Neuronal stem cell (in vitro differentiated cells): ENCODE data around the gene ILK.
A peak's percentile ranks its signal among the peaks of the same experiment; 100 is the strongest.

Source experiments
- DNase-seq: peaks from one replicate; pipeline ENCODE4 v3.0.0-alpha.2; 2013; ENCODE audit warnings: low spot score
- H2AFZ ChIP-seq: one replicate; pipeline ENCODE4 v1.6.1; 2013; ENCODE audit warnings: mild to moderate bottlenecking, low read length, inconsistent platforms
- H2AK5ac ChIP-seq: 2 replicates; pipeline ENCODE4 v1.6.1; 2013; ENCODE audit warnings: low read depth, mild to moderate bottlenecking, inconsistent platforms, low read length, moderate library complexity, mixed read lengths
- H2BK120ac ChIP-seq: 2 replicates; pipeline ENCODE4 v1.6.1; 2013; ENCODE audit warnings: low read depth, mild to moderate bottlenecking, inconsistent platforms, low read length, moderate library complexity, mixed read lengths
- H2BK12ac ChIP-seq: one replicate; pipeline ENCODE4 v1.6.1; 2013; ENCODE audit warnings: low read length, inconsistent platforms
- H2BK15ac ChIP-seq: 2 replicates; pipeline ENCODE4 v1.6.1; 2013; ENCODE audit warnings: mild to moderate bottlenecking, low read length, inconsistent platforms, mixed read lengths
- H2BK5ac ChIP-seq: one replicate; pipeline ENCODE4 v1.6.1; 2013; ENCODE audit warnings: inconsistent platforms, mild to moderate bottlenecking, low read length, moderate library complexity
- H3K14ac ChIP-seq: one replicate; pipeline ENCODE4 v1.6.1; 2013; ENCODE audit warnings: low read length, inconsistent platforms
- H3K18ac ChIP-seq: 2 replicates; pipeline ENCODE4 v1.6.1; 2013; ENCODE audit warnings: low read length, inconsistent platforms
- H3K23ac ChIP-seq: 2 replicates; pipeline ENCODE4 v1.6.1; 2013; ENCODE audit warnings: low read depth, mild to moderate bottlenecking, mixed read lengths, low read length, inconsistent platforms; ENCODE audit not compliant: poor library complexity
- H3K27ac ChIP-seq: replicated peaks from 3 replicates; pipeline ENCODE4 v1.5.1; 2013; ENCODE audit warnings: low read length, inconsistent platforms
- H3K27me3 ChIP-seq, 3 experiments: 2 replicates each; pipeline ENCODE4 v1.6.1; 2013; ENCODE audit warnings: low read length in 3 of 3, mild to moderate bottlenecking in 2 of 3, inconsistent platforms in 1 of 3, low read depth in 1 of 3, mixed read lengths in 1 of 3, moderate library complexity in 1 of 3; ENCODE audit not compliant: control insufficient read depth in 3 of 3, insufficient read depth in 3 of 3
- H3K36me3 ChIP-seq, 2 donors: replicated peaks in 1 of 2; 2 replicates each; pipeline ENCODE4 v1.6.1; 2013; ENCODE audit warnings: low read length in 2 of 2; ENCODE audit not compliant: control insufficient read depth in 2 of 2, insufficient read depth in 2 of 2
- H3K4ac ChIP-seq: 2 replicates; pipeline ENCODE4 v1.6.1; 2013; ENCODE audit warnings: inconsistent platforms, mild to moderate bottlenecking, low read length, moderate library complexity
- H3K4me1 ChIP-seq, 2 donors: 1 replicate in 1 of 2; 2 replicates in 1 of 2; pipeline ENCODE4 v1.6.1; 2013; ENCODE audit warnings: low read length in 2 of 2, low read depth in 1 of 2; ENCODE audit not compliant: control insufficient read depth in 2 of 2, insufficient read depth in 1 of 2
- H3K4me2 ChIP-seq: one replicate; pipeline ENCODE4 v1.6.1; 2013; ENCODE audit warnings: mild to moderate bottlenecking, low read length, inconsistent platforms; ENCODE audit not compliant: insufficient read depth, poor library complexity, severe bottlenecking
- H3K4me3 ChIP-seq, 2 donors: 2 replicates each; pipeline ENCODE4 v1.5.1; 2013; ENCODE audit warnings: low read length in 2 of 2, mild to moderate bottlenecking in 2 of 2, inconsistent platforms in 1 of 2, moderate library complexity in 1 of 2
- H3K79me1 ChIP-seq: one replicate; pipeline ENCODE4 v1.6.1; 2013; ENCODE audit warnings: low read depth, mild to moderate bottlenecking, inconsistent platforms, low read length, moderate library complexity
- H3K9ac ChIP-seq: one replicate; pipeline ENCODE4 v1.6.1; 2013; ENCODE audit warnings: mild to moderate bottlenecking, low read depth, low read length, inconsistent platforms; ENCODE audit not compliant: poor library complexity
- H3K9me3 ChIP-seq, 2 donors: replicated peaks in 1 of 2; 2 replicates each; pipeline versions ENCODE3 to v1.6.1; 2013; ENCODE audit warnings: low read length in 2 of 2, mild to moderate bottlenecking in 2 of 2, inconsistent platforms in 1 of 2, low read depth in 1 of 2, mixed read lengths in 1 of 2, moderate library complexity in 1 of 2; ENCODE audit not compliant: control insufficient read depth in 2 of 2, insufficient read depth in 1 of 2
- H4K8ac ChIP-seq: one replicate; pipeline ENCODE4 v1.6.1; 2013; ENCODE audit warnings: low read depth, mild to moderate bottlenecking, inconsistent platforms, low read length, moderate library complexity
- H4K91ac ChIP-seq: one replicate; pipeline ENCODE4 v1.6.1; 2013; ENCODE audit warnings: low read length, low read depth, mild to moderate bottlenecking, inconsistent platforms; ENCODE audit not compliant: poor library complexity
- WGBS, 2 donors: extraction: QIAGEN DNeasy Blood & Tissue Kit; methylation state at CpG; one replicate each; pipeline ENCODE4 v1.1.7; 2013; ENCODE audit warnings: missing lambda C conversion rate in 2 of 2, mixed read lengths in 1 of 2; ENCODE audit not compliant: insufficient read length in 2 of 2, insufficient replicate concordance in 1 of 2; ENCODE audit errors: extremely low coverage in 2 of 2; 5-methylcytosine and 5-hydroxymethylcytosine counted together

Gene ILK

DNA sequence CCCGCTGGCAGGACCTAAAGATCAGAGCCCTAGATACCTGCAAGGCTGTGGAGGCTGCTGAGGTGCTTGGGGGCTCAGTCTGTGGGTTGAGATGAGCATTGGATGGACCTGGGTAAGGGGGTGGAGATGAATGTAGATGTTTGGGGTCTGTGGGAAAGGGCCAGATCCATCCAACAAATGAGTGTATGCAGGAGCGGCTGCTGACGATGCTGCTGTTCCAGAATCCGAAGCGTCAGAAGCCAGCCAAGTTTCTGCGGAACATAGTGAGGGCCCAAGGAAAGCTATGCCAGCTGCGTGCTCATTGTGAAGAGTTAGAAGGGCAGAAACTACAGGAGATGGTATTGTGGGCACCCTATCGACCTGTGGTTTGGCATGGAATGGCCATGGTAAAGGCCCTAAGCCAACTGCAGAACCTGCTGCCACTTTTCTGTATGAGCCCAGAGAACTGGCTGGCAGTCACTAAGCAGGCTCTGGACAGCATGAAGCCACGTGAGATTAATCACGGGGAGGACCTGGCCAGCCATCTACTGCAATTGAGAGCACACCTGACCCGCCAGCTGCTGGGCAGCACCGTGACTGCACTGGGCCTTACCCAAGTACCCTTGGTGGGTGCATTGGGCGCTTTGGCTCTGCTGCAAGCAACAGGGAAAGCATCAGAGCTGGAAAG lies 36.7 kb upstream of the ILK start:
- H2BK12ac ChIP-seq, result no peak overlapping the region
- H4K8ac ChIP-seq, result no peak overlapping the region
- no peak overlapping the region for H3K18ac ChIP-seq
- H3K9me3 ChIP-seq, result no peaks in the 10 kb centered on the region
- no peak overlapping the region for H3K9ac ChIP-seq
- no peaks in the 10 kb centered on the region for H3K27me3 ChIP-seq
- no peak overlapping the region for H3K4ac ChIP-seq
- no peak overlapping the region for H2AFZ ChIP-seq
- H4K91ac ChIP-seq, result no peak overlapping the region
- H3K23ac ChIP-seq, result peak overlapping the region; percentile 36
- no peak for DNase-seq
- no peaks in the 10 kb centered on the region for H3K79me1 ChIP-seq
- no peak overlapping the region for H2BK15ac ChIP-seq
- peaks cover 0 to 2% of the 10 kb centered on the region in 2 donors for H3K36me3 ChIP-seq
- no peak overlapping the region for H3K4me3 ChIP-seq
- no peak overlapping the region for H2BK5ac ChIP-seq
- H3K14ac ChIP-seq, result no peak overlapping the region
- H3K27ac ChIP-seq, result no peak overlapping the region
- H2BK120ac ChIP-seq, result no peak overlapping the region
- no peak overlapping the region for H2AK5ac ChIP-seq
- H3K4me2 ChIP-seq, result no peak overlapping the region
- no CpG with 5 or more reads among the region's 13 CpGs for WGBS, 2 donors
- peaks cover 0 to 1% of the 10 kb centered on the region in 2 donors for H3K4me1 ChIP-seq

DNA sequence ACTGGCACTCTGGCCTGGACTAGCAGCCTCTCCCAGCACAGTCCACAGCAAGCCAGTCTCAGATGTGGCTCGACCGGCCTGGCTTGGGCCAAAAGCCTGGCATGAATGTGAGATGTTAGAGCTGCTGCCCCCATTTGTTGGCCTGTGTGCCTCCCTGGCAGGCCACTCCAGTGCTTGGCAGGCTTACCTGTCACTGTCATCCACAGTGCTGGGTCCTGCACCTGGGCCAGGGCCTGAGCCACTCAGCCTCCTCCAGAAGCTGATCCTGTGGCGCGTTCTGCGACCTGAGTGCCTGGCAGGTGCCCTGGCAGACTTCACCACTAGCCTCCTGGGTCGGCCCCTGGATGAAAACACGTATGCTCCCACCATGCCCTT lies 36.2 kb upstream of the ILK start:
- Histone ChIP-seq H3K4me3 (no peak overlapping the region), H3K14ac (no peak overlapping the region), H2BK15ac (no peak overlapping the region), H2BK5ac (no peak overlapping the region), H3K27me3 (no peaks in the 10 kb centered on the region), H3K23ac (peak overlapping the region; percentile 36), H3K36me3 (peaks cover 0 to 2% of the 10 kb centered on the region in 2 donors), H3K4ac (no peak overlapping the region), H2AFZ (no peak overlapping the region), H3K4me2 (no peak overlapping the region), H2BK120ac (no peak overlapping the region), H3K18ac (no peak overlapping the region), H4K91ac (no peak overlapping the region), H3K79me1 (no peaks in the 10 kb centered on the region), H4K8ac (no peak overlapping the region), H3K27ac (no peak overlapping the region), H3K9me3 (no peaks in the 10 kb centered on the region), H2AK5ac (no peak overlapping the region), H2BK12ac (no peak overlapping the region), H3K4me1 (peaks cover 0 to 1% of the 10 kb centered on the region in 2 donors), H3K9ac (no peak overlapping the region)
- no peak for DNase-seq
- no CpG with 5 or more reads among the region's 7 CpGs for WGBS, 2 donors

DNA sequence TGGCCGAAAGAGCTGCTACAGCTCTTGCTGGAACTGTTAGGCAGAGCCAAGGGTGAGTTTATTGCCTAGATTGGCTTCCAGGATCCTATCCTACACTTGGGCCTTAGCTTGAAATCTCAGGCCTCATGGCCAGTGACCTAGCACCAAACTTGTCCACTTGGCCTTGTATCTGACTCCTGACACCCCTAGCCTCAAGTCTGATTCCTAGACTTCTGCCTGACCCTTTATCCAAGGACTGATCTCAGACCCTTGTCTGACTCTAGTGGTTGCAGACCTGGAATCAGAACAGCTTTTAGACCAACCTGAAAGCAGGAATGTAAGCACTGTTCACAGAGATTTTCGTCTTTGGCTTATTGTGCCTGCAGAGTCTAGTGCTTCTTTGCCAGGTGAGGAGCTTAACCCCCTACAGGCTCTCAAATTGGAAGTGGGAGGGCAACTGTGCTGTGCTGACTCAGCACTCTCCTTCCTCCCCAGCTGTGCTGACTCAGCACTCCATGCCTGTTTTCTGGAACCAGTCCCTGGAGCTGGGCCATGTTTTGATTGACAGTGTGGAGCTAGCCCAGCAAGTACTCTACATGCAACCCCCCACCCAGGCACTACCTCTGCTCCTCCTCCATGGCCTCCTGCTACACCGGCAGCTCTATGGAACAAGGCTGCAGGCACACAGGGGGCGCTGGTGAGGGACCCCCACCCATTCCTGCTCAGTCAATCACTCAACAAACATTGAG lies 35.2 kb upstream of the ILK start:
- H3K18ac ChIP-seq, result no peak overlapping the region
- WGBS, 2 donors, result no CpG with 5 or more reads among the region's 4 CpGs
- peaks cover 0 to 1% of the 10 kb centered on the region in 2 donors for H3K4me1 ChIP-seq
- DNase-seq, result no peak
- H4K91ac ChIP-seq, result no peak overlapping the region
- no peaks in the 10 kb centered on the region for H3K27me3 ChIP-seq
- no peak overlapping the region for H2BK12ac ChIP-seq
- no peak overlapping the region for H2AFZ ChIP-seq
- H3K14ac ChIP-seq, result no peak overlapping the region
- H2BK5ac ChIP-seq, result no peak overlapping the region
- H4K8ac ChIP-seq, result no peak overlapping the region
- peaks cover 0 to under 1% of the 10 kb centered on the region in 2 donors for H3K36me3 ChIP-seq
- H3K9ac ChIP-seq, result no peak overlapping the region
- H3K79me1 ChIP-seq, result no peaks in the 10 kb centered on the region
- no peaks in the 10 kb centered on the region for H3K9me3 ChIP-seq
- H3K4me3 ChIP-seq, result no peak overlapping the region
- H3K4me2 ChIP-seq, result no peak overlapping the region
- no peak overlapping the region for H2BK120ac ChIP-seq
- no peak overlapping the region for H3K27ac ChIP-seq
- H3K23ac ChIP-seq, result peak overlapping the region; percentile 21
- H2AK5ac ChIP-seq, result no peak overlapping the region
- H3K4ac ChIP-seq, result no peak overlapping the region
- H2BK15ac ChIP-seq, result no peak overlapping the region

DNA sequence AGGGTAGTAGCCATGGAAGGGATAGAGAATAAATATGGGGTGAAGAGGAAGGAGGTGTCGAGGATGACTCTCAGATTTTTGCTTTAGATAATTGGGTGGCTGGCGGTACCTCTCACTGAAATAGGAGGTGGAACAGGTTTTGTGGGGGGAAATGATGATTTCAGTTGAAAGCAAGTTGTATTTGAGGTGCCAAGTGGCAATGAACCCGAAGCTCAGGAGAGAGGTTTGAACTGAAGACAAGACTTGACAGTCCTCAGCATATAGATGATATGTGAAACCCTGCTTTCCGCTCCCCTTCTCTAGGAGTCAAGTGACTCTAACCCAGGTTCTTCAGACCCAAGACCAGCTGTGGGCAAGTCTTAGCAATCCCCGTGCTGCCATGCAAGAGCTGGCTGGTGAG lies 33.9 kb upstream of the ILK start:
- WGBS, 2 donors, result 100% methylated on average over 1 of the region's 5 CpGs; no CpG with 5 or more reads in 1 of the 2 donors
- no peaks in the 10 kb centered on the region for H3K27me3 ChIP-seq

More for the DNA sequence above, 33.9 kb upstream of the ILK start:
- Histone ChIP-seq H3K9ac (no peak overlapping the region), H2BK15ac (no peak overlapping the region), H2BK120ac (no peak overlapping the region), H2AK5ac (no peak overlapping the region), H4K91ac (no peak overlapping the region), H3K4me3 (no peak overlapping the region), H3K36me3 (no peaks in the 10 kb centered on the region), H2BK12ac (no peak overlapping the region), H3K4me2 (no peak overlapping the region), H3K23ac (no peak overlapping the region), H2BK5ac (no peak overlapping the region), H3K4ac (no peak overlapping the region), H3K79me1 (no peaks in the 10 kb centered on the region), H3K9me3 (no peaks in the 10 kb centered on the region), H2AFZ (no peak overlapping the region), H3K27ac (no peak overlapping the region), H3K18ac (no peak overlapping the region), H3K4me1 (no peaks in the 10 kb centered on the region), H4K8ac (no peak overlapping the region), H3K14ac (no peak overlapping the region)
- no peak for DNase-seq
